Measurements from ENCODE around the gene UCK2.

GRCh38 chr1:165834881-165835280, 7.5 kb downstream of the UCK2 start:
- no peak for TF ChIP-seq TEAD4 (IDR thresholded peaks at IDR 0.05)
- TF ChIP-seq, protein P1, sequence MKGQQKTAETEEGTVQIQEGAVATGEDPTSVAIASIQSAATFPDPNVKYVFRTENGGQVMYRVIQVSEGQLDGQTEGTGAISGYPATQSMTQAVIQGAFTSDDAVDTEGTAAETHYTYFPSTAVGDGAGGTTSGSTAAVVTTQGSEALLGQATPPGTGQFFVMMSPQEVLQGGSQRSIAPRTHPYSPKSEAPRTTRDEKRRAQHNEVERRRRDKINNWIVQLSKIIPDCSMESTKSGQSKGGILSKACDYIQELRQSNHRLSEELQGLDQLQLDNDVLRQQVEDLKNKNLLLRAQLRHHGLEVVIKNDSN (IDR thresholded peaks at IDR 0.05): no peak
